Measurements from ENCODE around the gene MAP3K3.

Gene MAP3K3

GRCh38 chr17:63675607-63676546 is 53.7 kb downstream of the MAP3K3 start (continued):
- TF ChIP-seq ZNF18 (tag by site-specific recombination; IDR thresholded peaks at IDR 0.05) (no peak), ZSCAN16 (tag by site-specific recombination; IDR thresholded peaks at IDR 0.05) (no peak), ZNF10 (tag by site-specific recombination; IDR thresholded peaks at IDR 0.05) (peak; percentile 29; the same call in 1 of the 2 replicates), OSR2 (tag by site-specific recombination; IDR thresholded peaks at IDR 0.05) (peak; percentile 85), SALL2 (tag by site-specific recombination; IDR thresholded peaks at IDR 0.05; ENCODE audit: borderline replicate concordance) (no peak), ZNF518A (tag by site-specific recombination; conservative IDR thresholded peaks at IDR 0.05; ENCODE audit: low read depth) (no peak), PRDM4 (tag by site-specific recombination; IDR thresholded peaks at IDR 0.05) (no peak), KLF17 (tag by site-specific recombination; IDR thresholded peaks at IDR 0.05) (no peak), ZNF777 (tag by site-specific recombination; IDR thresholded peaks at IDR 0.05; ENCODE audit: borderline replicate concordance) (no peak), KLF16 (tag by site-specific recombination; IDR thresholded peaks at IDR 0.05) (no peak), ZEB2 (tag by site-specific recombination; IDR thresholded peaks at IDR 0.05) (0 out of 2 replicates have a peak, but pooled peaks have one; percentile 19), ZNF561 (tag by site-specific recombination; IDR thresholded peaks at IDR 0.05; ENCODE audit: borderline replicate concordance) (peak; percentile 83; the same call in 1 of the 2 replicates), ZNF830 (tag by site-specific recombination; IDR thresholded peaks at IDR 0.05; ENCODE audit: low read depth) (no peak), BCL6B (tag by site-specific recombination; IDR thresholded peaks at IDR 0.05) (no peak), ZNF692 (tag by site-specific recombination; IDR thresholded peaks at IDR 0.05) (no peak), TCF7L2 (IDR thresholded peaks at IDR 0.05; ENCODE audit: borderline replicate concordance, low read depth, low read length) (no peak), ZBTB6 (tag by site-specific recombination; IDR thresholded peaks at IDR 0.05) (no peak), ZBTB21 (tag by site-specific recombination; IDR thresholded peaks at IDR 0.05) (0 out of 2 replicates have a peak, but pooled peaks have one; percentile 8), ZNF654 (tag by site-specific recombination; IDR thresholded peaks at IDR 0.05; ENCODE audit: low read depth) (no peak), ZNF211 (tag by site-specific recombination; IDR thresholded peaks at IDR 0.05; ENCODE audit: low read depth) (no peak), GLI2 (tag by site-specific recombination; IDR thresholded peaks at IDR 0.05; ENCODE audit: borderline replicate concordance, low read depth) (no peak), ZNF529 (tag by site-specific recombination; IDR thresholded peaks at IDR 0.05; ENCODE audit: insufficient replicate concordance) (no peak), SCRT1 (tag by site-specific recombination; IDR thresholded peaks at IDR 0.05; ENCODE audit: borderline replicate concordance) (no peak)

Data from HEK293 (cell line).